Placental epithelial cell (primary cell): ENCODE results near the gene CGRRF1. TPM values are rescaled to one million over a fixed set of nuclear protein-coding genes. Genes with fewer than 3 reads are reported as not detected.

ENCODE experiments used
- total RNA-seq: library from RNA; depleted of rRNA; stranded (reverse); fragments of >200 nt; gene quantifications from 2 replicates; pipeline ENCODE4 v1.2.3, GENCODE V29; 2012

The CGRRF1 gene
- total RNA-seq: 6.7 and 8.8 TPM in 2 replicates

GRCh38 chr14:54509546-54510501, at the start of gene CGRRF1:
CGRRF1 (plus strand) TSS chr14:54509906; CDS start chr14:54509960, 54 bp downstream.

GRCh38 chr14:54488646-54489317, 20.9 kb upstream of the CGRRF1 start, which contains the start of gene GMFB:
GMFB (minus strand) TSS chr14:54488980; CDS start chr14:54488927, 53 bp downstream.

GRCh38 chr14:54566410-54567223, 56.9 kb downstream of the CGRRF1 start, which contains the start of gene SAMD4A:
SAMD4A (plus strand) TSS chr14:54567128; CDS start chr14:54567917, 789 bp downstream.

Other genes with a start within 250 kb of the CGRRF1 start
- 5.1 and 20.6 TPM in 2 replicates for gene CDKN3, start 112.9 kb upstream of the CGRRF1 start, total RNA-seq
- gene CNIH1, start 68.5 kb upstream of the CGRRF1 start, total RNA-seq: 29.1 and 162 TPM in 2 replicates
- gene GMFB, start 20.9 kb upstream of the CGRRF1 start, total RNA-seq: 49.5 and 102 TPM in 2 replicates
- 20.8 and 40.6 TPM in 2 replicates for gene SAMD4A, start 57.2 kb downstream of the CGRRF1 start, total RNA-seq